HepG2 (cell line): ENCODE results near the gene SLC25A5. TPM values are rescaled to one million over a fixed set of nuclear protein-coding genes. Genes with fewer than 3 reads are reported as not detected.
A peak's percentile ranks its signal among the peaks of the same experiment; 100 is the strongest.

Source experiments
- ATAC-seq: fragments of 200-7000 bp; cut with Tn5 transposase; 3 replicates; pipeline ENCODE4 v1.9.1; 2020; ENCODE audit warnings: mild to moderate bottlenecking, moderate library complexity
- BruUV-seq: library from RNA; stranded (reverse); fragments of 400-500 nt; replicated peaks from 2 replicates; lab custom pipeline; 2021; lab: Mats Ljungman, UMichigan
- CTCF ChIA-PET: fragments of 300-600 bp; formaldehyde crosslinking; extraction: SDS; loops from one replicate; lab custom pipeline; 2021; ENCODE audit warnings: low total read pairs, inconsistent platforms, low intra/inter-chr PET ratio; lab: Yijun Ruan, JAX
- POLR2A ChIA-PET: fragments of 350-600 bp; sonication (Branson Sonifier 250); formaldehyde crosslinking; loops from one replicate; lab custom pipeline; 2020; ENCODE audit warnings: antibody characterized with exemption, inconsistent platforms; lab: Yijun Ruan, JAX
- DNase-seq: peaks from one replicate; pipeline ENCODE4 v3.0.0-alpha.2; 2015; ENCODE audit warnings: low spot score
- FAIRE-seq: peaks from 3 replicates; lab custom pipeline; 2011; peaks lifted over from hg19 to GRCh38; lab: Jason Lieb, UNC
- H2AFZ ChIP-seq: one replicate; pipeline ENCODE4 v1.6.1; 2011; ENCODE audit warnings: low read length, inconsistent platforms
- H3K27ac ChIP-seq: fragments of 300-600 bp; 3 replicates; pipeline ENCODE4 v1.8.0; 2011; ENCODE audit warnings: mixed run types, mild to moderate bottlenecking, mixed read lengths, low read length, inconsistent platforms; ENCODE audit not compliant: insufficient read depth; ENCODE audit errors: extremely low read length
- H3K27me3 ChIP-seq, 2 experiments: fragments of 200-600 bp in 1 of 2; 2 replicates in 1 of 2; 3 replicates in 1 of 2; pipeline versions ENCODE4 v1.6.0 to v1.8.0; 2011; ENCODE audit warnings: low read length in 2 of 2, mild to moderate bottlenecking in 2 of 2, moderate library complexity in 2 of 2, inconsistent platforms in 1 of 2; ENCODE audit not compliant: insufficient read depth in 2 of 2, control insufficient read depth in 1 of 2
- H3K36me3 ChIP-seq, 2 experiments: fragments of 200-600 bp in 1 of 2; replicated peaks in 1 of 2; 2 replicates in 1 of 2; 3 replicates in 1 of 2; pipeline versions ENCODE4 v1.5.1 to v1.8.0; 2011; ENCODE audit warnings: low read length in 2 of 2, inconsistent platforms in 1 of 2; ENCODE audit not compliant: insufficient read depth in 2 of 2, control insufficient read depth in 1 of 2
- H3K4me1 ChIP-seq: 2 replicates; pipeline ENCODE4 v1.5.1; 2012; ENCODE audit warnings: low read length, inconsistent platforms; ENCODE audit not compliant: insufficient read depth
- H3K4me2 ChIP-seq: 2 replicates; pipeline ENCODE4 v1.6.0; 2011; ENCODE audit warnings: low read depth, low read length, inconsistent platforms
- H3K4me3 ChIP-seq, 3 experiments: fragments of 200-600 bp in 1 of 3; sonication (generic), shearing (Covaris generic) in 1 of 3; replicated peaks in 1 of 3; 2 replicates each; pipeline ENCODE4 v1.5.1; 2011 to 2016; ENCODE audit warnings: low read length in 3 of 3, inconsistent platforms in 2 of 3, low read depth in 2 of 3, mild to moderate bottlenecking in 2 of 3, control low read depth in 1 of 3, mixed read lengths in 1 of 3; ENCODE audit not compliant: insufficient read depth in 1 of 3
- H3K79me2 ChIP-seq: one replicate; pipeline ENCODE4 v1.6.1; 2011; ENCODE audit warnings: low read length, inconsistent platforms; ENCODE audit not compliant: insufficient read depth
- H3K9ac ChIP-seq: 2 replicates; pipeline ENCODE4 v1.6.0; 2011; ENCODE audit warnings: mild to moderate bottlenecking, low read depth, low read length, inconsistent platforms; ENCODE audit not compliant: insufficient read depth
- H3K9me3 ChIP-seq: 2 replicates; pipeline ENCODE4 v1.5.1; 2012; ENCODE audit warnings: mild to moderate bottlenecking, low read length
- H4K20me1 ChIP-seq: 2 replicates; pipeline ENCODE4 v1.6.0; 2011; ENCODE audit warnings: inconsistent platforms, mild to moderate bottlenecking, low read length, moderate library complexity; ENCODE audit not compliant: insufficient read depth
- ATM ChIP-seq: fragments of 450-650 bp; IDR thresholded peaks from 2 replicates; pipeline ENCODE4 v1.7.1; 2017; ENCODE audit warnings: mild to moderate bottlenecking, borderline replicate concordance
- BORCS8-MEF2B ChIP-seq: sonication (generic); formaldehyde crosslinking; IDR thresholded peaks from 2 replicates; pipeline ENCODE4 v1.8.0; 2022; ENCODE audit warnings: mild to moderate bottlenecking, missing genetic modification reagents
- CHD4 ChIP-seq: fragments of 200-600 bp; sonication (generic); IDR thresholded peaks from 2 replicates; pipeline ENCODE4 v1.7.0; 2017; ENCODE audit warnings: mild to moderate bottlenecking, low read length, borderline replicate concordance
- EED ChIP-seq: sonication (generic); formaldehyde crosslinking; IDR thresholded peaks from 2 replicates; pipeline ENCODE4 v1.5.0; 2020; ENCODE audit warnings: mild to moderate bottlenecking, missing genetic modification reagents
- ELF3 ChIP-seq: IDR thresholded peaks from 2 replicates; pipeline ENCODE4 v1.6.1; 2016; ENCODE audit warnings: missing genetic modification reagents, missing compliant biosample characterization
- ESRRA ChIP-seq: sonication (generic); formaldehyde crosslinking; IDR thresholded peaks from 2 replicates; pipeline ENCODE4 v1.5.1; 2020; ENCODE audit warnings: mild to moderate bottlenecking, low read depth, missing genetic modification reagents
- FOXP4 ChIP-seq: sonication (generic); formaldehyde crosslinking; IDR thresholded peaks from 2 replicates; pipeline ENCODE4 v1.4.0; 2020; ENCODE audit warnings: missing genetic modification reagents
- GMEB2 ChIP-seq: IDR thresholded peaks from 2 replicates; pipeline ENCODE4 v1.6.1; 2016; ENCODE audit warnings: missing biosample characterization, missing genetic modification reagents, low read depth
- NFIB ChIP-seq: sonication (generic); formaldehyde crosslinking; IDR thresholded peaks from 2 replicates; pipeline ENCODE4 v1.9.0; 2021; ENCODE audit warnings: missing genetic modification reagents, mild to moderate bottlenecking, borderline replicate concordance
- NKX3-1 ChIP-seq: sonication (generic); formaldehyde crosslinking; IDR thresholded peaks from 2 replicates; pipeline ENCODE4 v1.5.0; 2020; ENCODE audit warnings: missing genetic modification reagents
- NR2F2 ChIP-seq: IDR thresholded peaks from 2 replicates; pipeline ENCODE4 v1.6.1; 2012; ENCODE audit warnings: low read depth, inconsistent platforms, borderline replicate concordance
- PAX8 ChIP-seq: sonication (generic); formaldehyde crosslinking; IDR thresholded peaks from 2 replicates; pipeline ENCODE4 v1.8.0; 2022; ENCODE audit warnings: mild to moderate bottlenecking, missing genetic modification reagents, borderline replicate concordance
- PHF21A ChIP-seq: sonication (generic); formaldehyde crosslinking; IDR thresholded peaks from 2 replicates; pipeline ENCODE4 v1.5.0; 2020; ENCODE audit warnings: mild to moderate bottlenecking, missing genetic modification reagents
- THAP11 ChIP-seq: IDR thresholded peaks from 2 replicates; pipeline ENCODE4 v1.6.1; 2016; ENCODE audit warnings: missing biosample characterization, missing genetic modification reagents
- ZFY ChIP-seq: sonication (generic); formaldehyde crosslinking; IDR thresholded peaks from 2 replicates; pipeline ENCODE4 v1.4.0; 2020; ENCODE audit warnings: missing genetic modification reagents
- ZHX1 ChIP-seq: sonication (generic); formaldehyde crosslinking; IDR thresholded peaks from 2 replicates; pipeline ENCODE4 v1.8.1; 2022; ENCODE audit warnings: low read depth, mild to moderate bottlenecking, missing genetic modification reagents
- ZNF20 ChIP-seq: sonication (generic); formaldehyde crosslinking; IDR thresholded peaks from 2 replicates; pipeline ENCODE4 v1.4.0; 2020; ENCODE audit warnings: mild to moderate bottlenecking, moderate library complexity, missing genetic modification reagents
- ZNF264 ChIP-seq: sonication (generic); formaldehyde crosslinking; IDR thresholded peaks from 2 replicates; pipeline ENCODE4 v1.4.0; 2020; ENCODE audit warnings: missing genetic modification reagents
- ZNF331 ChIP-seq: sonication (generic); formaldehyde crosslinking; IDR thresholded peaks from 2 replicates; pipeline ENCODE4 v1.4.0; 2020; ENCODE audit warnings: missing genetic modification reagents
- ZNF674 ChIP-seq: sonication (generic); formaldehyde crosslinking; IDR thresholded peaks from 2 replicates; pipeline ENCODE4 v1.5.0; 2020; ENCODE audit warnings: low read depth, mild to moderate bottlenecking, missing genetic modification reagents
- ZNF792 ChIP-seq: IDR thresholded peaks from 2 replicates; pipeline ENCODE4 v1.6.1; 2016
- WGBS: methylation state at CpG from one replicate; pipeline ENCODE4 v1.1.6; 2017; ENCODE audit warnings: low lambda C conversion rate; 5-methylcytosine and 5-hydroxymethylcytosine counted together
- in situ Hi-C: cut with HindIII; loops from 2 replicates; pipeline ENCODE4 v1.10.0; 2017; ENCODE audit warnings: low pct_unique_long_range_greater_than_20kb; ENCODE audit not compliant: extremely low pct_ligation_motif_present
- intact Hi-C: fragments of 100-400 bp; cut with micrococcal nuclease; formaldehyde crosslinking; loops from one replicate; pipeline ENCODE4 v1.10.0; 2022; ENCODE audit not compliant: unreplicated experiment
- polyA plus RNA-seq, 8 experiments: library from polyadenylated mRNA; depleted of rRNA in 3 of 8; stranded (reverse) in 7 of 8; unstranded in 1 of 8; fragments of >200 nt; fragmentation: Illumina TruSeq in 4 of 8; extraction: Trizol in 4 of 8; gene quantifications; 2 replicates each; pipeline versions ENCODE4 v1.2.1 to v1.2.3, GENCODE V29; 2011 to 2016; ENCODE audit warnings: low read depth in 4 of 8, missing spikeins in 1 of 8, mixed read lengths in 1 of 8; ENCODE audit not compliant: insufficient read depth in 1 of 8
- total RNA-seq, 5 experiments: library from RNA; depleted of rRNA; stranded (reverse); fragments of >200 nt; fragmentation: Illumina TruSeq; extraction: Trizol; gene quantifications; 2 replicates each; pipeline ENCODE4 v1.2.3, GENCODE V29; 2016; ENCODE audit warnings: low read depth in 1 of 5

Gene SLC25A5
- total and polyA plus RNA-seq, 2 of the 13 experiments (the other 11 are each of a cell fraction or from before 2014, with no cell fraction given) = 300 to 402 TPM

GRCh38 chrX:119477812-119478232 is 9.6 kb downstream of the SLC25A5 start:
- CTCF ChIA-PET = interaction anchor here (1.1 kb wide), 1 partner anchor 9 kb away, joined by 3 read pairs; the partner anchor contains the start of gene SLC25A5
- no peaks in the 10 kb centered on the region for H3K36me3 ChIP-seq
- 17% methylated on average over 1 of the region's 3 CpGs for WGBS
- peak; percentile 85 for DNase-seq
- BruUV-seq = no TSS peak
- no peaks in the 10 kb centered on the region for H4K20me1 ChIP-seq
- H3K4me1 ChIP-seq = peaks cover 46% of the 10 kb centered on the region
- peak overlapping the region; percentile 52 for H3K9ac ChIP-seq
- no peaks in the 10 kb centered on the region for H3K9me3 ChIP-seq
- POLR2A ChIA-PET = interaction anchor here (0.5 to 3.0 kb wide), 12 partner anchors 9 to 375 kb away, joined by 3 to 51 read pairs (median 4); partner anchors contain the start of genes RPL39, SEPTIN6, SLC25A5 and UPF3B
- no peaks in the 10 kb centered on the region for H3K27me3 ChIP-seq
- H3K4me2 ChIP-seq = peak overlapping the region; percentile 66
- peak overlapping the region; percentile 21 to 45 (median 37); a peak in 5 of 6 replicates for H3K4me3 ChIP-seq
- intact Hi-C loops = no loop called here
- peak; percentile 78 for ATAC-seq
- peak overlapping the region; percentile 77 for H3K27ac ChIP-seq
- in situ Hi-C loops = no loop called here
- H3K79me2 ChIP-seq = no peaks in the 10 kb centered on the region
- peak; percentile 94 for FAIRE-seq
- H2AFZ ChIP-seq = no peak overlapping the region
- TF ChIP-seq NR2F2 (peak; percentile 50; the same call in 1 of the 2 replicates), ZNF264 (CRISPR knock-in tag) (0 out of 2 replicates have a peak, but pooled peaks have one; percentile 45), ATM (no peak), ZNF792 (CRISPR knock-in tag) (0 out of 2 replicates have a peak, but pooled peaks have one; percentile 36), ELF3 (CRISPR knock-in tag) (no peak), PAX8 (no peak), FOXP4 (CRISPR knock-in tag) (peak; percentile 50), NFIB (CRISPR knock-in tag) (no peak), PHF21A (peak; percentile 27; the same call in 1 of the 2 replicates), ZNF20 (CRISPR knock-in tag) (no peak), ZHX1 (CRISPR knock-in tag) (no peak), GMEB2 (CRISPR knock-in tag) (no peak), ESRRA (CRISPR knock-in tag) (peak; percentile 67), ZNF331 (CRISPR knock-in tag) (peak; percentile 37; the same call in 1 of the 2 replicates), NKX3-1 (CRISPR knock-in tag) (no peak), ZNF674 (no peak), EED (CRISPR knock-in tag) (no peak), THAP11 (CRISPR knock-in tag) (0 out of 2 replicates have a peak, but pooled peaks have one; percentile 33), BORCS8-MEF2B (CRISPR knock-in tag) (no peak), ZFY (CRISPR knock-in tag) (no peak), CHD4 (no peak)
